Stimulated activated CD8-positive, alpha-beta memory T cell treated with anti-CD3 and anti-CD28 coated beads, Interleukin-2, amount 100 ng/mL, for 1 hour (primary cell): Measurements from ENCODE around the gene ZNF577.
"Not testable (repeated sequence)": the region's sequence is repeated elsewhere in the genome, so short reads cannot be mapped to it uniquely, and the experiment has no call there.

Experiments
- DNase-seq, 2 donors: peaks; one replicate each; pipeline ENCODE4 v3.0.0-alpha.2; 2020; ENCODE audit warnings: low read depth in 2 of 2

ZNF577 gene

GRCh38 chr19:51887522-51888498, at the start of gene ZNF577:
Gene ZNF577, minus strand, starts transcription at chr19:51887951. Its CDS starts 7,569 bp downstream, at chr19:51880382.
- DNase-seq = peak; percentile 20 to 49

- DNase-seq = no peak
Measured at GRCh38 chr19:51931921-51932320, 44.2 kb upstream of the ZNF577 start.

DNA sequence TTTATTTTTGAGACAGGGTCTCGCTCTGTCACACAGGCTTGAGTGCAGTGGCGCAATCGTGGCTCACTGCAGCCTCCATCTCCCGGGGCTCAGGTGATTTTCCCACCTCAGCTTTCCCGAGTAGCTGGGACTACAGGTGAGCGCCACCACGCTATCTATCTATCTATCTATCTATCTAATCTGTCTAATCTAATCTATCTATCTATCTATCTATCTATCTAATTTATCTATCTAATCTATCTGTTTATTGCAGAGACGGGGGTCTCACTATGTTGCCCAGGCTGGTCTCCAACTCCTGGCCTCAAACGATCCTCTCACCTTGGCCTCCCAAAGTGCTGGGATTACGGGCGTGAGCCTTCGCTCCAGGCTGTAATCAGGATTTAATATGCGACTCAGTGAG, 40.1 kb upstream of the ZNF577 start:
- no peak for DNase-seq

DNA sequence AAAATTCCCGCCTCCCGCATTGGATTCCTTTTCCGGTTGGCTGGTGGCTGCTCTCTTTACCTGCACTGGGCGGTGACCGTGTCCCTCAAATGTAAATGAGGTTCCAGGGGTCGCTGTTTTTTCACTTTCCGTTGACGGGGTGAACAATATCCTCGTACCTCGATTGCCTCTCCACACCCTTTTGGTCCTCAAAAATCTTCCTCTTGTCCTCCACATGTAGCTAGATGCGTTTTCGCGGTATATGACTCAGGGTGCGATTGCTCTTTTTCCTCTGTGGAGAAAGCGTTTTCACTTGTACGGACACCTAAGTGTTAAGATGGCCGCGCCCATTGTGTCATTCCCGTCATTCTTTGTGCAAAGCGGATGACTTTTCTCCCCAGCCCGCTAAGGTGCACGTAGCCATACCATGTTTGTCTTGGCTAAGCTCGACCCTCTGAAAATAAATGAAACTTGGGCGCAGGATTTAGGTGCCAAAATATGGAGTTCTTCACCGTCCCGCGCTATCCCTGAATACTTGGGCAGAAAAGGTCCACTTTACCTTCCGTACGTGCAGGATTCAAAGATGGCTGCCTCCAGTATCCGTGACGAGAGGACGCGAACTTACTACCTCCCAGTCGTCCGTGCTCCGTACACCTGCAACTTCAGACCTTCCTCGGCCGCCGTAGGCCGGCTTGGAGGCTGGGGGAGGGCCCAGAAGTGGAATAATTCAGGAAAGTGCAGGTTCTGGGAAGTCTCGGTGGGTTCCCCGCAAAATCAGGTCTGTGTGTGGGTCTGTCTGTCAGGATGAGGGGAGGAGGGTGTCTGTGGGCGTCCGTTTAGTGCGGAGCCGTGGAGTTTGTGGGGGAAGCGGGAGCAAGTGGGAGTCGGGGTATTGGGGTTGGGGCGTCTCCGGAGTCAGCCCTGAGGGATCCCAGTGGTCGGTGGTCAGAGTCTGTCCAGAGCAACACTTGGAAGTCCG, 39.3 kb upstream of the ZNF577 start, which contains the start of gene ZNF613:
ZNF613 (plus strand) TSS at position 689 of the 958 bp plus-strand sequence. CDS start 8,749 bp downstream, outside the sequence.
- peak; percentile 69 to 71 for DNase-seq

DNA sequence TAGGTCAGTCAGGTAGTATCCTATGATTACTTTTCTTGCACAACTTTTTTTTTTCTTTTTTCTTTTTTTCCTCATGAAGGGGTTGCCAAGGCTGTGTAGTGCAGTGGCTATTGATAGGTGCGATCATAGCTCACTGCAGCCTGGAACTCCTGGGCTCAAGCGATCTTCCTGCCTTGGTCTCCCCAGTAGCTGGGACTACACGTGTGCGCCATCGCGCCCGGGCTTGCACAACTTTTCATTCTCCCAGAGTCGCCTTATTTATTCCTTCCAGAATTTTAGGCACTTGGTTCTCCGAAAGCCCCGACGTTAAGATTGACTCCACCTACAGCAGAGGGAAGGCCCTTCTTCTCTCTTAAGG, 38.7 kb upstream of the ZNF577 start:
- no peak for DNase-seq

- DNase-seq = no peak
Measured at GRCh38 chr19:51921949-51922348, 34.2 kb upstream of the ZNF577 start.

- no peak for DNase-seq
Measured at GRCh38 chr19:51919606-51920005, 31.9 kb upstream of the ZNF577 start.

GRCh38 chr19:51916167-51916566, 28.4 kb upstream of the ZNF577 start:
- no peak for DNase-seq

DNA sequence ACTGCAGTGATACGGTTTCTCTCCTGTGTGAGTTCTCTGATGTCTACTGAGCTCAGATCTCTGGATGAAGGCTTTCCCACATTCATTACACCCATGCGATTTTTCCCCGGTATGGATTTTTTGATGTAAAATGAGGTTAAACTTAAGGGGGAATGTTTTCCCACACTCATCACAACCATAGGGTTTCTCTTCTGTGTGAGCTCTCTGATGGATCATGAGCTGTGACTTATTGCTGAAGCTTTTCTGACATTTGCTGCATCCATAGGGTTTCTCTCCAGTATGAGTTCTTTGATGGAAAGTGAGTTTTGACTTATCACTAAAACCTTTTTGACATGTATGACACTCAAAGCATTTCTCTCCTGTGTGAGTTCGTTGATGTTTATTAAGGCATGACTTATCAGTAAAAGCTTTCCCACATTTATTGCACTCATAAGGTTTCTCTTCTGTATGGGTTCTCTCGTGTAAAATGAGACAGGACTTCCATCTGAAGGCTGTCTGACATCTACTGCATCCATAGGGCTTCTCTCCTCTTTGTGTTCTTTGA, 27.6 kb upstream of the ZNF577 start:
- no peak for DNase-seq

DNA sequence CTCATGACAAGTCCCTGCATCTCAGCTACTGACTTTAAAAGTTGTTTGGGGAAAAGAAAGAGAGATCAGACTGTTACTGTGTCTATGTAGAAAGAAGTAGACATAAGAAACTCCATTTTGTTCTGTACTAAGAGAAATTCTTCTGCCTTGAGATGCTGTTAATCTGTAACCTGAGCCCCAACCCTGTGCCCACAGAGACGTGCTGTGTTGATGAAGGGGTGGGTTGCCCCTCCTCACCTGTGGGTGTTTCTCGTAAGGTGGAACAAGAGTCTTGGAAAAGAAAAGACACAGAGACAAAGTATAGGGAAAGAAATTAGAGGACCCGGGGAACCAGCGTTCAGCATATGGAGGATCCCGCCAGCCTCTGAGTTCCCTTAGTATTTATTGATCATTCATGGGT, 20.2 kb upstream of the ZNF577 start:
- DNase-seq = not testable (repeated sequence)

GRCh38 chr19:51906108-51906507, 18.4 kb upstream of the ZNF577 start:
- not testable (repeated sequence) for DNase-seq

- DNase-seq = not testable (repeated sequence)
Measured at GRCh38 chr19:51905639-51906038, 17.9 kb upstream of the ZNF577 start.

GRCh38 chr19:51905206-51905605, 17.5 kb upstream of the ZNF577 start:
- DNase-seq = no peak

GRCh38 chr19:51904331-51905165, 16.8 kb upstream of the ZNF577 start, which contains the start of gene ZNF649:
Gene ZNF649, minus strand, starts transcription at chr19:51905017. Its CDS starts 4,910 bp downstream, at chr19:51900107.
- peak; percentile 53 to 67 for DNase-seq

DNA sequence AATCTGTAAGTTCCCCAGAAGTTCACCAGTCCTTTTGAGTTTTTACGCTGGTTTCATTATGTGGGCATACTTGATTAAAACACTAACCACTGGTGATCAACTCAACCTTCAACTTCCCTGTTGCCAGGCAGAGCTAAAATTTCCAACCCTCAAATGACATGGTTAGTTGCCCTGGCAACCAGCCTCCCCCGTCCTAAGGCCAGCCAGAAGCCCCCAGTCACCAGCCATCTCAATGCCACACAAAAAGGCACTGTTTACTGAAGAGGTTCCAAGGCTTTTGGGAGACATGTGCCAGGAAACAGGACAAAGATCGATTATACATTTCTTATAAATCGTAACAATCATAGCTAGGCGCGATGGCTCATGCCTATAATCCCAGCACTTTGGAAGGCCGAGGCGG, 15.4 kb upstream of the ZNF577 start:
- DNase-seq = no peak

DNA sequence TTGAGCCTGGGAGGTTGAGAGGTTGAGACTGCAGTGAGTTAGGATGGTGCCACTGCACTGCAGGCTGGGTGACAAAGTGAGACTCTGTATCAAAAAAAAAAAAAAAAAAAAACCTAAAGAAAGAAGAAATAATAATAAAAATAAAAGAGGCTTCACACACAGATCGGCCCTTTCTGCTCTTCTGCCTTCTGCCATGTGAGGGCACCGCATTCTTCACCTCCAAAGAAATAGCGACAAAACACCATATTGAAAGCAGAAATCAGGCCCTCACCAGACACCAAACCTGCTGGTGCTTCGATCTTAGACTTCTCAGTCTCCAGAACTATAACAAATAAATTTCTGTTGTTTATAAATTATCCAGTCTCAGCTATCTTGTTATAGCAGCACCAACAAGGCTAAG, 14.1 kb upstream of the ZNF577 start:
- no peak for DNase-seq

DNA sequence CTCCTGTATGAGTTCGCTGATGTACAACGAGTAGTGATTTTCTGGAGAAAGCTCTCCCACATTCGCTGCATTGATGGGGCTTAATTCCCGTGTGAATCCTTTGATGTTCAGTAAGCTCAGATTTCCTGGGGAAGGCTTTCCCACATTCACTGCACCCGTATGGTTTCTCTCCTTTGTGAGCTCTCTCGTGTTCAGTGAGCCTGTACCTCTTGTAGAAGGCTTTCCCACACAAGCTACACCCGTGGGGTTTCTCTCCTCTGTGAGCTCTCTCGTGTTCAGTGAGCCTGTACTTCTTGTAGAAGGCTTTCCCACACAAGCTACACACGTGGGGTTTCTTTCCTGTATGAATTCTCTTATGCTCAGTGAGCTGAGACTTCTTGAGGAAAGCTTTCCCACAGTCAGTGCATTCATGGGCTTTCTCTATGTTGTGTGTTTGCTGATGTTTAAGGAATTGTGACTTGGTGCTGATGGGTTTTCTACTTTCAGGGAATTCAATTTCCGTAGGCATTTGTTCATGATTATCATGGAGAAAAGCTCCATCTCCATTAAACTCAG, 3.5 kb upstream of the ZNF577 start:
- DNase-seq = no peak

DNA sequence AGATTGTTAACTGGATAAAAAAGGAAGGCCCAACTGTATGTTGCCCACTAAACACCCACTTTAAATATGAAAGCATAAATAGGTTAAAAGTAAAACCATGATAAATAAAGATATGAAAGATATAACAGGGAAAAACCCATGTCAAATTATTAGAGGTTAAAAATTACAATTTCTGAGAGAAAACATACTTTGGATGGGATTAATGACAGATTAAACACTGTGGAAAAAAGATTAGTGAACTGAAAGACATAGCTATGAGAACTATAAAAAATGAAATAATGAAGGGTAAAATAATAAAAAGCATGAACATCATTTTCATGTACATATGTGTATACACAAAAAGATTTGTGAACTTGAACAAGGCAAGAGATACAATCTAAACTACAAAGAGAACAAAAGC, 2.2 kb upstream of the ZNF577 start:
- DNase-seq = no peak

DNA sequence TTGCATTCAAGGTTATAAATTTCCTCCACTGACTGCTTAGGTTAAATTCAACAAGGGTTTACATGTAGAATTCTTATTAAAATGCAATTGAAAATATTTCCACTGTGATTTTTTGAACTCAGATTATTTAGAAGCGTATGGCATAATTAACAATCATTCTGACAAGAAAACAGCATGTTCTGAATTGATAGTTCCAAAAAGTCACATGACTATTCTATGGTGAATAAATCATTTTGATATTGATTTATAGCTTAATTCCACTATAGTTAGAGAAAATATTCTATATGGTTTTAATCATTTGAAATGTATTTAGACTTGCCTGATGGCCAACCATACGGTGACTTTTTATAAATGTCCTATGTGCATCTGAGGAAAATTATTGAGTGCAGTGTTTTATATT, 3.0 kb downstream of the ZNF577 start:
- no peak for DNase-seq

DNA sequence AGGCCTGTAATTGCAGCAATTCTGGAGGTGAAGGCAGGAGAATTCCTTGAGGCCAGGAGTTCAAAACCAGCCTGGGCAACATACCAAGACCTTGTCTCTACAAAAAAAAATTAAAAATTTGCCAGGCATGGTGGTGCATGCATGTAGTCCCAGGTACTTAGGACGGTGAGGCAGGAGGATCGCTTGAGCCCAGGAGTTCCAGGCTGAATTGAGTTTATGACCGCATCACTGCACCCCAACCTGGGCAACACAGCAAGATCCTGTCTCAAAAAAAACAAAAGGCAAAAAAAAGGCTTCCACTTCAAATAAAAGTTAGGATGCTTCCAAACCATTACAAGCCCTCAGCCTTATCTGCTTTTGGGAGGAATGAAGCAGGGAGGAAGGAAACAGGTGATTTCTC, 5.2 kb downstream of the ZNF577 start:
- DNase-seq = no peak

GRCh38 chr19:51873097-51873496, 14.7 kb downstream of the ZNF577 start:
- no peak for DNase-seq
